Liver (tissue), 9 donors: Measurements from ENCODE around the gene RGS12. TPM values are rescaled to one million over a fixed set of nuclear protein-coding genes. Genes with fewer than 3 reads are reported as not detected.

Experiments
- DNase-seq: peaks from one replicate; pipeline ENCODE4 v3.0.0-alpha.2; 2017; ENCODE audit warnings: low spot score
- H3K27ac ChIP-seq, 2 donors: one replicate each; pipeline ENCODE4 v1.7.0; 2013; ENCODE audit warnings: inconsistent platforms in 2 of 2, low read length in 2 of 2, control low read depth in 1 of 2, low read depth in 1 of 2, mild to moderate bottlenecking in 1 of 2
- H3K27me3 ChIP-seq, 4 donors: one replicate each; pipeline versions ENCODE4 v1.6.1 to v1.7.0; 2013; ENCODE audit warnings: low read length in 3 of 4, inconsistent platforms in 1 of 4, mild to moderate bottlenecking in 1 of 4, moderate library complexity in 1 of 4; ENCODE audit not compliant: control insufficient read depth in 4 of 4, insufficient read depth in 4 of 4
- H3K36me3 ChIP-seq, 4 donors: one replicate each; pipeline versions ENCODE4 v1.6.1 to v1.7.0; 2013; ENCODE audit warnings: low read length in 3 of 4, mild to moderate bottlenecking in 3 of 4, low read depth in 1 of 4, moderate library complexity in 1 of 4; ENCODE audit not compliant: control insufficient read depth in 4 of 4, insufficient read depth in 3 of 4
- H3K4me1 ChIP-seq, 4 donors: one replicate each; pipeline versions ENCODE4 v1.6.1 to v1.7.0; 2013; ENCODE audit warnings: low read length in 3 of 4, mild to moderate bottlenecking in 3 of 4, moderate library complexity in 1 of 4; ENCODE audit not compliant: control insufficient read depth in 4 of 4, insufficient read depth in 4 of 4
- H3K4me3 ChIP-seq, 3 donors: one replicate each; pipeline versions ENCODE4 v1.6.1 to v1.7.0; 2013; ENCODE audit warnings: low read length in 3 of 3, control low read depth in 1 of 3, low read depth in 1 of 3, mild to moderate bottlenecking in 1 of 3
- H3K9ac ChIP-seq, 2 donors: one replicate each; pipeline ENCODE4 v1.7.0; 2013; ENCODE audit warnings: low read length in 2 of 2, mild to moderate bottlenecking in 2 of 2, moderate library complexity in 2 of 2, control low read depth in 1 of 2, low read depth in 1 of 2
- H3K9me3 ChIP-seq, 4 donors: one replicate each; pipeline versions ENCODE4 v1.6.1 to v1.7.0; 2013; ENCODE audit warnings: low read length in 3 of 4; ENCODE audit not compliant: control insufficient read depth in 4 of 4
- EGR1 ChIP-seq, 2 donors: IDR thresholded peaks; 2 replicates each; pipeline ENCODE4 v1.6.1; 2016 to 2018; ENCODE audit warnings: antibody characterized with exemption in 2 of 2, low read depth in 2 of 2
- FOXA2 ChIP-seq: IDR thresholded peaks from 2 replicates; pipeline ENCODE4 v1.6.1; 2016; ENCODE audit warnings: antibody characterized with exemption
- GABPA ChIP-seq, 2 donors: IDR thresholded peaks in 1 of 2; conservative IDR thresholded peaks in 1 of 2; 2 replicates each; pipeline ENCODE4 v1.6.1; 2016; ENCODE audit warnings: antibody characterized with exemption in 2 of 2, mild to moderate bottlenecking in 1 of 2, moderate library complexity in 1 of 2
- HNF4A ChIP-seq, 2 donors: conservative IDR thresholded peaks; 2 replicates each; pipeline ENCODE4 v1.6.1; 2016; ENCODE audit warnings: antibody characterized with exemption in 2 of 2, mild to moderate bottlenecking in 2 of 2
- HNF4G ChIP-seq: IDR thresholded peaks from 2 replicates; pipeline ENCODE4 v1.6.1; 2016; ENCODE audit warnings: antibody characterized with exemption
- JUND ChIP-seq, 2 donors: IDR thresholded peaks; 2 replicates each; pipeline ENCODE4 v1.6.1; 2016; ENCODE audit warnings: antibody characterized with exemption in 2 of 2
- MAX ChIP-seq: IDR thresholded peaks from 2 replicates; pipeline ENCODE4 v1.6.1; 2016; ENCODE audit warnings: antibody characterized with exemption
- NR2F2 ChIP-seq: IDR thresholded peaks from 2 replicates; pipeline ENCODE4 v1.6.1; 2016; ENCODE audit warnings: antibody characterized with exemption
- RAD21 ChIP-seq, 2 donors: IDR thresholded peaks; 2 replicates each; pipeline ENCODE4 v1.6.1; 2016; ENCODE audit warnings: antibody characterized with exemption in 2 of 2, mild to moderate bottlenecking in 2 of 2
- REST ChIP-seq: IDR thresholded peaks from 2 replicates; pipeline ENCODE4 v1.6.1; 2016; ENCODE audit warnings: antibody characterized with exemption, mild to moderate bottlenecking
- RXRA ChIP-seq, 2 donors: IDR thresholded peaks; 2 replicates each; pipeline ENCODE4 v1.6.1; 2017 to 2018; ENCODE audit warnings: antibody characterized with exemption in 2 of 2, mild to moderate bottlenecking in 1 of 2
- SP1 ChIP-seq: IDR thresholded peaks from 2 replicates; pipeline ENCODE4 v1.6.1; 2018; ENCODE audit warnings: antibody characterized with exemption, mild to moderate bottlenecking
- YY1 ChIP-seq: IDR thresholded peaks from 2 replicates; pipeline ENCODE4 v1.6.1; 2016; ENCODE audit warnings: antibody characterized with exemption, mild to moderate bottlenecking
- ZBTB33 ChIP-seq: IDR thresholded peaks from 2 replicates; pipeline ENCODE4 v1.6.1; 2016; ENCODE audit warnings: antibody characterized with exemption
- WGBS: extraction: QIAGEN DNeasy Blood & Tissue Kit; methylation state at CpG from one replicate; pipeline ENCODE4 v1.1.7; 2013; 5-methylcytosine and 5-hydroxymethylcytosine counted together
- polyA plus RNA-seq, 2 donors: library from polyadenylated mRNA; stranded (reverse) in 1 of 2; unstranded in 1 of 2; fragments of 200-250 nt in 1 of 2; fragments of >200 nt in 1 of 2; fragmentation: Nextera tagmentation in 1 of 2; extraction: Ambion mirVana in 1 of 2; gene quantifications; one replicate each; pipeline versions ENCODE4 v1.2.1 to v1.2.3, GENCODE V29; 2013 to 2015
- total RNA-seq, 2 donors: library from RNA; depleted of rRNA; stranded (reverse); fragments of >200 nt; gene quantifications; one replicate each; pipeline ENCODE4 v1.2.3, GENCODE V29; 2014
- TF ChIP-seq, protein P1 (sequence below): fragments of 150-350 bp; IDR thresholded peaks from 2 replicates; pipeline ENCODE4 v1.5.1; 2017; ENCODE audit warnings: improper control_type of control experiment, low read depth, low read length; ENCODE audit not compliant: missing input control
- donor health status: healthy.
- donor health status: healthy.
- donor health status: healthy.
- donor health status: healthy.
- donor health status: healthy.

Gene RGS12
- total and polyA plus RNA-seq, 4 donors: 6.4 to 23.2 (median 11.5) TPM

DNA sequence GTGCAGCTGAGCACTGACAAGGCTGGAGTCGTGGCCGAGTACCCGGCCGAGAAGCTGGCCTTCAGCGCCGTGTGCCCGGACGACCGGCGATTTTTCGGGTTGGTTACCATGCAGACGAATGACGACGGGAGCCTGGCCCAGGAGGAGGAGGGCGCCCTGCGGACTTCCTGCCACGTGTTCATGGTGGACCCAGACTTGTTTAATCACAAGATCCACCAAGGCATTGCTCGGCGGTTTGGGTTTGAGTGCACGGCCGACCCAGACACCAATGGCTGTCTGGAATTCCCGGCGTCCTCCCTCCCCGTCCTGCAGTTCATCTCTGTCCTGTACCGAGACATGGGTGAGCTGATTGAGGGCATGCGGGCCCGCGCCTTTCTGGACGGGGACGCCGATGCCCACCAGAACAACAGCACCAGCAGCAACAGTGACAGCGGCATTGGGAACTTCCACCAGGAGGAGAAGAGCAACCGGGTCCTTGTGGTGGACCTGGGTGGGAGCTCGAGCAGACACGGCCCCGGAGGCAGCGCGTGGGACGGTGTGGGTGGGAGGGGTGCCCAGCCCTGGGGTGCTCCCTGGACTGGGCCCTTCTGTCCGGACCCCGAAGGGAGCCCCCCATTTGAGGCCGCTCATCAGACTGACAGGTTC is 24.3 kb downstream of the RGS12 start:
- Histone ChIP-seq H3K4me3 (no peak overlapping the region), H3K4me1 (no peaks in the 10 kb centered on the region), H3K27me3 (no peaks in the 10 kb centered on the region), H3K36me3 (peaks cover 0 to 6% (median 2%) of the 10 kb centered on the region in 4 donors), H3K27ac (no peak overlapping the region), H3K9ac (no peak overlapping the region), H3K9me3 (no peaks in the 10 kb centered on the region)
- TF ChIP-seq GABPA (IDR thresholded peaks at IDR 0.05 in 1 of 2, conservative IDR thresholded peaks at IDR 0.05 in 1 of 2) (no peak), EGR1 (IDR thresholded peaks at IDR 0.05; ENCODE audit: low read depth in 2 of 2) (no peak), FOXA2 (no peak), SP1 (no peak), ZBTB33 (no peak), HNF4A (conservative IDR thresholded peaks at IDR 0.05) (no peak)
- DNase-seq: no peak
- WGBS: 97% methylated on average over 42 of the region's 42 CpGs

GRCh38 chr4:3317656-3318211 is 24.9 kb downstream of the RGS12 start:
- H3K27me3 ChIP-seq: no peaks in the 10 kb centered on the region
- TF ChIP-seq RXRA (IDR thresholded peaks at IDR 0.05) (no peak), NR2F2 (no peak), SP1 (no peak), REST (no peak), HNF4A (conservative IDR thresholded peaks at IDR 0.05) (no peak), EGR1 (IDR thresholded peaks at IDR 0.05; ENCODE audit: low read depth in 2 of 2) (no peak), HNF4G (no peak), GABPA (IDR thresholded peaks at IDR 0.05 in 1 of 2, conservative IDR thresholded peaks at IDR 0.05 in 1 of 2) (no peak), FOXA2 (no peak), MAX (no peak), YY1 (no peak), ZBTB33 (no peak), RAD21 (IDR thresholded peaks at IDR 0.05) (no peak), JUND (IDR thresholded peaks at IDR 0.05) (no peak)
- TF ChIP-seq, protein P1, sequence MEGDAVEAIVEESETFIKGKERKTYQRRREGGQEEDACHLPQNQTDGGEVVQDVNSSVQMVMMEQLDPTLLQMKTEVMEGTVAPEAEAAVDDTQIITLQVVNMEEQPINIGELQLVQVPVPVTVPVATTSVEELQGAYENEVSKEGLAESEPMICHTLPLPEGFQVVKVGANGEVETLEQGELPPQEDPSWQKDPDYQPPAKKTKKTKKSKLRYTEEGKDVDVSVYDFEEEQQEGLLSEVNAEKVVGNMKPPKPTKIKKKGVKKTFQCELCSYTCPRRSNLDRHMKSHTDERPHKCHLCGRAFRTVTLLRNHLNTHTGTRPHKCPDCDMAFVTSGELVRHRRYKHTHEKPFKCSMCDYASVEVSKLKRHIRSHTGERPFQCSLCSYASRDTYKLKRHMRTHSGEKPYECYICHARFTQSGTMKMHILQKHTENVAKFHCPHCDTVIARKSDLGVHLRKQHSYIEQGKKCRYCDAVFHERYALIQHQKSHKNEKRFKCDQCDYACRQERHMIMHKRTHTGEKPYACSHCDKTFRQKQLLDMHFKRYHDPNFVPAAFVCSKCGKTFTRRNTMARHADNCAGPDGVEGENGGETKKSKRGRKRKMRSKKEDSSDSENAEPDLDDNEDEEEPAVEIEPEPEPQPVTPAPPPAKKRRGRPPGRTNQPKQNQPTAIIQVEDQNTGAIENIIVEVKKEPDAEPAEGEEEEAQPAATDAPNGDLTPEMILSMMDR: no peak
- H3K4me3 ChIP-seq: no peak overlapping the region
- H3K27ac ChIP-seq: no peak overlapping the region
- H3K36me3 ChIP-seq: peaks cover 0 to 6% (median 2%) of the 10 kb centered on the region in 4 donors
- no peaks in the 10 kb centered on the region for H3K4me1 ChIP-seq
- DNase-seq: no peak
- H3K9ac ChIP-seq: no peak overlapping the region
- WGBS: 95% methylated on average over 22 of the region's 22 CpGs
- no peaks in the 10 kb centered on the region for H3K9me3 ChIP-seq
